Upper lobe of left lung (tissue), 4 donors: Measurements from ENCODE around the gene TRIM41.

ENCODE experiments used
- EP300 ChIP-seq, 4 donors: sonication (generic); formaldehyde crosslinking; IDR thresholded peaks; one replicate each; pipeline ENCODE4 v1.5.1; 2017; ENCODE audit warnings: antibody characterized with exemption in 4 of 4, control low read depth in 2 of 4
- POLR2A ChIP-seq, 4 donors: fragments of 450-650 bp; IDR thresholded peaks; one replicate each; pipeline ENCODE4 v1.5.1; 2016 to 2017; ENCODE audit warnings: antibody characterized with exemption in 4 of 4, mild to moderate bottlenecking in 2 of 4
- POLR2AphosphoS5 ChIP-seq, 2 donors: sonication (generic); formaldehyde crosslinking; IDR thresholded peaks; one replicate each; pipeline ENCODE4 v1.5.1; 2017; ENCODE audit warnings: antibody characterized with exemption in 2 of 2
- TF ChIP-seq, protein P1 (sequence below), 6 experiments: fragments of 450-650 bp in 4 of 6; fragments of 200-600 bp in 2 of 6; sonication (generic) in 2 of 6; IDR thresholded peaks; one replicate each; pipeline ENCODE4 v1.5.1; 2016 to 2019; ENCODE audit warnings: antibody characterized with exemption in 6 of 6

DNA sequence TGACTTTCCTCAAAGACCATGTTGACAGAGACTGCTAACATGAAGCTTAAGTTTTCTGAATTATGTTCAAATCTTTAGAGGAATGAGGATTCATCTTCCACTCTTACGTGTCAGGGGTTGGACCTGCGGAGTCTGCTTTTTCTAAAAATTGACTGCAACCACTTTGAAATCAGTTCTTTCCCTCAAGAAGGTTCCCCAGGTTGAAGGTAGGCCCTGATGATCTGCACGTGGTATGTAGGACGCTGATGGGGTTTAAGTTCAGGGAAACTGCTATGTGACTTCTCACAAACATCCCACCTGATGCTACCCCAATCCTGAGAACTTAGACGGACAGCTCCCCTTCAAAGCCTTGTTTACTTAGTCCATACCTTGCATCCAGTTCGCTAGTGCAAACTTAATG, 13.4 kb downstream of the TRIM41 start:
- TF ChIP-seq POLR2A (IDR thresholded peaks at IDR 0.05), result no peak
- TF ChIP-seq, protein P1, sequence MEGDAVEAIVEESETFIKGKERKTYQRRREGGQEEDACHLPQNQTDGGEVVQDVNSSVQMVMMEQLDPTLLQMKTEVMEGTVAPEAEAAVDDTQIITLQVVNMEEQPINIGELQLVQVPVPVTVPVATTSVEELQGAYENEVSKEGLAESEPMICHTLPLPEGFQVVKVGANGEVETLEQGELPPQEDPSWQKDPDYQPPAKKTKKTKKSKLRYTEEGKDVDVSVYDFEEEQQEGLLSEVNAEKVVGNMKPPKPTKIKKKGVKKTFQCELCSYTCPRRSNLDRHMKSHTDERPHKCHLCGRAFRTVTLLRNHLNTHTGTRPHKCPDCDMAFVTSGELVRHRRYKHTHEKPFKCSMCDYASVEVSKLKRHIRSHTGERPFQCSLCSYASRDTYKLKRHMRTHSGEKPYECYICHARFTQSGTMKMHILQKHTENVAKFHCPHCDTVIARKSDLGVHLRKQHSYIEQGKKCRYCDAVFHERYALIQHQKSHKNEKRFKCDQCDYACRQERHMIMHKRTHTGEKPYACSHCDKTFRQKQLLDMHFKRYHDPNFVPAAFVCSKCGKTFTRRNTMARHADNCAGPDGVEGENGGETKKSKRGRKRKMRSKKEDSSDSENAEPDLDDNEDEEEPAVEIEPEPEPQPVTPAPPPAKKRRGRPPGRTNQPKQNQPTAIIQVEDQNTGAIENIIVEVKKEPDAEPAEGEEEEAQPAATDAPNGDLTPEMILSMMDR (IDR thresholded peaks at IDR 0.05), result no peak
- TF ChIP-seq POLR2AphosphoS5 (IDR thresholded peaks at IDR 0.05), result no peak
- no peak for TF ChIP-seq EP300 (IDR thresholded peaks at IDR 0.05)
